Lower leg skin (tissue), 4 donors: ENCODE results near the gene MECR. TPM values are rescaled to one million over a fixed set of nuclear protein-coding genes. Genes with fewer than 3 reads are reported as not detected.

Source experiments
- DNase-seq, 2 donors: peaks; one replicate each; pipeline ENCODE4 v3.0.0-alpha.2; 2019; ENCODE audit warnings: low spot score in 2 of 2
- H3K4me3 ChIP-seq: fragments of 200-600 bp; sonication (generic); 2 replicates; pipeline ENCODE4 v1.5.1; 2017; ENCODE audit warnings: mild to moderate bottlenecking, low read depth; ENCODE audit not compliant: poor library complexity, severe bottlenecking
- CTCF ChIP-seq, 3 donors: fragments of 450-650 bp; IDR thresholded peaks; one replicate each; pipeline ENCODE4 v1.5.1; 2016; ENCODE audit warnings: antibody characterized with exemption in 3 of 3, mild to moderate bottlenecking in 3 of 3, moderate library complexity in 2 of 3
- POLR2A ChIP-seq, 2 donors: fragments of 450-650 bp; IDR thresholded peaks; one replicate each; pipeline ENCODE4 v1.6.1; 2016 to 2017; ENCODE audit warnings: antibody characterized with exemption in 2 of 2, mild to moderate bottlenecking in 1 of 2, moderate library complexity in 1 of 2
- WGBS, 2 donors: methylation state at CpG; one replicate each; pipeline ENCODE4 v1.1.5; 2018; 5-methylcytosine and 5-hydroxymethylcytosine counted together
- intact Hi-C: fragments of 100-400 bp; cut with DNase I; formaldehyde crosslinking; loops from one replicate; pipeline ENCODE4 v1.15.0; 2023; ENCODE audit warnings: low total_unique reads
- total RNA-seq, 4 donors: library from RNA; depleted of rRNA; stranded (reverse); fragments of >200 nt; gene quantifications; one replicate each; pipeline ENCODE4 v1.1.0, GENCODE V29; 2016

The MECR gene
- total RNA-seq, 4 donors from 2014 or later = 23.2 to 28.3 (median 25.3) TPM

DNA sequence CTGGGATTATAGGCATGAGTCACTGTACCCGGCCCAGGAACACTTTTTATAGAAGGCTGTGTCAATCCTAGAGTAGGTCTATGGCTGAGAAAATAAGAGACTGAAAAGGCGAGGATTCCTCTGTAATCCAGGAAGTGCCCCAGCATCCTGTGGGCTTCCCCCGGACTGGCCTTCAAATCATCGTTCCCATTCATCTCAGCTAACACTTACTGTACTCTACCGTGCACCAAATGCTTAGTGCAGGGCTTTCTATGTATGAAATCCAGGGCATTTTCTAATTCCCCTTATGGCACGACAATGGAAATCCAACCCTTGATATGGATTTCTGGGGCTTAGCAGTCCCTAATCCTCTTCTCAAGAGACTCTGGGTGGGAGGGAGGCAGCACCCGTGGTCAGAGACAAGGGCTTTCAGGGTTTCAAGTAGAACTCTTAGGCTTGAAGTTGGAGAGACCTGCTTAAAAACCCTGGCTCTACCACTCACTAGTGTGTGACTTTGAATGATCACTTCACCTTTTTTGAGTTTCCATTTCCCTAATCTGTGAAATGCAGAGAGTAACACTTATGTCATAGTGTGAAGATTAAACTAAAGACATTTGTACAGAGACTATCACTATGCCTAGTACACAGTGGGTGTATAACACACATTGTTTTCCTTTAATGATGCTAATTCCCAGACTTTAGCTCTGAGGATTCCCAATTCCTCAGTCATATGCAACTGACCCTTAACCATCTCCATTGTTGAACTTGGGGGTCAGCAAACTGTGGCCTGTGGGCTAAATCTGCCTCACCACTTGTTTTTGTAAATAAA is 20.3 kb downstream of the MECR start:
- TF ChIP-seq CTCF (IDR thresholded peaks at IDR 0.05) (no peak), POLR2A (IDR thresholded peaks at IDR 0.05) (no peak)
- no peak for DNase-seq
- WGBS, 2 donors = 80 to 88% methylated on average over 7 of the region's 7 CpGs
- H3K4me3 ChIP-seq = no peak overlapping the region
- intact Hi-C loops = no loop called here

DNA sequence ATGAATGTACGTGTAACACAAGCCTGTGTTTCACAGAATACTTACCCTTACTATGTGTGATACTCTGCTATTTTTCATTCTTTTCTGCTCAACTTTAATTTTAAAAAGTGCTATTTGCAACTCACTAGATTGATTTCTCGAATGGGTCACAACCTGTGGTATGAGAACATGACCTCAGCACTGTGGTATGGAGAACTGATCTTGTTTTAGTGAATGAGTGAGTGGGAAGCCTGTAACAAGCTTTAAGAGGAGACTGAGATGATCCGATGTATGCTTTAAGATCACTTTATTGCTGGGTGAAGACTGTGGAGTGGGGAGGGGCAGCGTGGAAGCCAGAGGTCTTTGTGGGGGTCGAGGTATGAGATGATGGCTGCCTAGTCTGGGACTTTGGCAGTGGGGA is 21.6 kb downstream of the MECR start:
- TF ChIP-seq POLR2A (IDR thresholded peaks at IDR 0.05) = no peak
- TF ChIP-seq CTCF (IDR thresholded peaks at IDR 0.05) = no peak
- H3K4me3 ChIP-seq = no peak overlapping the region
- intact Hi-C loops = loop anchor here (10.0 kb wide), 1 partner anchor 164 kb away; no protein-coding TSS in a partner anchor
- WGBS, 2 donors = 82 to 86% methylated on average over 5 of the region's 5 CpGs
- no peak for DNase-seq

DNA sequence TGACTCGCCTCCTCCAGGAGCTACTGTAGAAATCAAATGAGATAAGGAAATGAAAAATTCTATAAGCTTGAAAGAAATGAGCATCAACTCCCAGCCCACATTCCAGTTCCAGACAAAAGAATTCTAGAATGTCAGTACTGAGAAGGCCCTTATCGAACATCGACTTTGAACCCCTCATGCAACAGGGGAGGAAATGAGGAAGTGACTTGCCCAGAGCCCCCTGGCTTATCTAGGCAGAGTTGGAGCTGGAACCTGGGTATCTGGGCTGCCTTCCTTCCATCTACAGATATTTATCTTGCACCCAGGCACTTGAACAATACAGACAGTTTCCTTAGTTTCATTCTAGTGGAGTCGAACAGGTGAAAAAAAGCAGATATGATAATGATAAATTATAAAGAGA is 22.3 kb downstream of the MECR start:
- intact Hi-C loops = loop anchor here (10.0 kb wide), 1 partner anchor 164 kb away; no protein-coding TSS in a partner anchor
- no peak overlapping the region for H3K4me3 ChIP-seq
- 74 to 78% methylated on average over 4 of the region's 4 CpGs for WGBS, 2 donors
- TF ChIP-seq POLR2A (IDR thresholded peaks at IDR 0.05) (no peak), CTCF (IDR thresholded peaks at IDR 0.05) (no peak)
- DNase-seq = no peak

GRCh38 chr1:29202584-29203340 is 28.0 kb downstream of the MECR start:
- peak; percentile 96 to 99 for DNase-seq
- H3K4me3 ChIP-seq = no peak overlapping the region
- peak in 1 of 3 donors; percentile 89 for TF ChIP-seq CTCF (IDR thresholded peaks at IDR 0.05)
- no peak for TF ChIP-seq POLR2A (IDR thresholded peaks at IDR 0.05)
- 13 to 14% methylated on average over 12 to 13 of the region's 14 CpGs for WGBS, 2 donors
- intact Hi-C loops = loop anchor here (10.0 kb wide), 1 partner anchor 158 kb away; no protein-coding TSS in a partner anchor

GRCh38 chr1:29202053-29202452 is 28.7 kb downstream of the MECR start:
- intact Hi-C loops = loop anchor here (10.0 kb wide), 1 partner anchor 157 kb away; no protein-coding TSS in a partner anchor
- no peak overlapping the region for H3K4me3 ChIP-seq
- DNase-seq = no peak
- TF ChIP-seq POLR2A (IDR thresholded peaks at IDR 0.05) = no peak
- TF ChIP-seq CTCF (IDR thresholded peaks at IDR 0.05) = no peak
- WGBS, 2 donors = 23 to 56% methylated on average over 1 of the region's 1 CpG
